Naive thymus-derived CD4-positive, alpha-beta T cell (primary cell): Measurements from ENCODE around the gene MRPS11. TPM values are rescaled to one million over a fixed set of nuclear protein-coding genes. Genes with fewer than 3 reads are reported as not detected.

Experiments
- ATAC-seq: fragments of 150-1000 bp; cut with Tn5 transposase; 2 replicates; pipeline ENCODE4 v1.10.0; 2021; ENCODE audit warnings: mild to moderate bottlenecking, moderate library complexity
- CTCF ChIA-PET: fragments of 350-600 bp; sonication (Branson Sonifier 250); formaldehyde crosslinking; loops from one replicate; lab custom pipeline; 2021; ENCODE audit warnings: antibody characterized with exemption; lab: Charles Lee
- POLR2A ChIA-PET: fragments of 350-600 bp; sonication (Branson Sonifier 250); formaldehyde crosslinking; loops from one replicate; lab custom pipeline; 2021; ENCODE audit warnings: antibody characterized with exemption, inconsistent platforms; lab: Charles Lee
- DNase-seq, 9 donors: peaks; one replicate each; pipeline versions ENCODE4 v3.0.0 to v3.0.0-alpha.2; 2020 to 2022; ENCODE audit warnings: mixed read lengths in 1 of 9
- H3K27ac ChIP-seq: one replicate; pipeline ENCODE4 v1.7.0; 2013; ENCODE audit warnings: mild to moderate bottlenecking, low read depth, low read length, moderate library complexity
- H3K27me3 ChIP-seq, 2 donors: one replicate each; pipeline ENCODE4 v1.7.0; 2013; ENCODE audit warnings: low read length in 2 of 2, mild to moderate bottlenecking in 2 of 2, moderate library complexity in 2 of 2; ENCODE audit not compliant: control insufficient read depth in 2 of 2, insufficient read depth in 2 of 2
- H3K36me3 ChIP-seq, 3 experiments: 1 replicate in 2 of 3; 2 replicates in 1 of 3; pipeline ENCODE4 v1.7.0; 2013; ENCODE audit warnings: low read length in 3 of 3, mild to moderate bottlenecking in 3 of 3, moderate library complexity in 1 of 3; ENCODE audit not compliant: insufficient read depth in 3 of 3, control insufficient read depth in 2 of 3
- H3K4me1 ChIP-seq, 2 donors: one replicate each; pipeline ENCODE4 v1.7.0; 2013; ENCODE audit warnings: low read length in 2 of 2, mild to moderate bottlenecking in 2 of 2, moderate library complexity in 1 of 2; ENCODE audit not compliant: control insufficient read depth in 2 of 2, insufficient read depth in 2 of 2
- H3K4me3 ChIP-seq: 2 replicates; pipeline ENCODE4 v1.7.0; 2013; ENCODE audit warnings: mild to moderate bottlenecking, low read length
- H3K9me3 ChIP-seq, 3 experiments: 1 replicate in 2 of 3; 2 replicates in 1 of 3; pipeline ENCODE4 v1.7.0; 2013; ENCODE audit warnings: low read length in 3 of 3; ENCODE audit not compliant: control insufficient read depth in 2 of 3
- H3K27ac Mint-ChIP-seq, 9 donors: one replicate each; pipeline ENCODE4 v1.8.0; 2020 to 2022; ENCODE audit warnings: mixed read lengths in 9 of 9, mild to moderate bottlenecking in 8 of 9, moderate library complexity in 5 of 9, inconsistent platforms in 2 of 9
- H3K27me3 Mint-ChIP-seq, 5 donors: one replicate each; pipeline ENCODE4 v1.8.0; 2021 to 2022; ENCODE audit warnings: mixed read lengths in 5 of 5, mild to moderate bottlenecking in 1 of 5
- H3K36me3 Mint-ChIP-seq, 5 donors: one replicate each; pipeline ENCODE4 v1.8.0; 2020 to 2022; ENCODE audit warnings: mixed read lengths in 5 of 5, mild to moderate bottlenecking in 3 of 5, inconsistent platforms in 1 of 5
- H3K4me1 Mint-ChIP-seq, 7 donors: one replicate each; pipeline ENCODE4 v1.8.0; 2020 to 2022; ENCODE audit warnings: mixed read lengths in 7 of 7, mild to moderate bottlenecking in 3 of 7, inconsistent platforms in 1 of 7
- H3K4me3 Mint-ChIP-seq, 10 donors: one replicate each; pipeline ENCODE4 v1.8.0; 2020 to 2022; ENCODE audit warnings: mild to moderate bottlenecking in 10 of 10, mixed read lengths in 10 of 10, moderate library complexity in 6 of 10, inconsistent platforms in 2 of 10
- H3K9me3 Mint-ChIP-seq, 11 donors: one replicate each; pipeline ENCODE4 v1.8.0; 2020 to 2022; ENCODE audit warnings: mixed read lengths in 11 of 11, mild to moderate bottlenecking in 4 of 11, inconsistent platforms in 1 of 11, moderate library complexity in 1 of 11
- intact Hi-C, 2 donors: fragments of 100-400 bp; cut with micrococcal nuclease; formaldehyde crosslinking; loops; one replicate each; pipeline ENCODE4 v1.15.1; 2023
- polyA plus RNA-seq, 2 donors: library from polyadenylated mRNA; unstranded; fragments of 300-500 nt; fragmentation: Illumina TruSeq; gene quantifications; one replicate each; pipeline ENCODE4 v1.2.3, GENCODE V29; 2021
- total RNA-seq, 6 experiments: library from RNA in 5 of 6; stranded (reverse) in 5 of 6; gene quantifications; 1 replicate in 5 of 6; 2 replicates in 1 of 6; pipeline ENCODE4 v1.2.3 and lab custom pipeline; 2021 to 2026

Gene MRPS11
- total and polyA plus RNA-seq, 7 experiments from 2014 or later, result 12.8 to 77.6 (median 28.3) TPM

DNA sequence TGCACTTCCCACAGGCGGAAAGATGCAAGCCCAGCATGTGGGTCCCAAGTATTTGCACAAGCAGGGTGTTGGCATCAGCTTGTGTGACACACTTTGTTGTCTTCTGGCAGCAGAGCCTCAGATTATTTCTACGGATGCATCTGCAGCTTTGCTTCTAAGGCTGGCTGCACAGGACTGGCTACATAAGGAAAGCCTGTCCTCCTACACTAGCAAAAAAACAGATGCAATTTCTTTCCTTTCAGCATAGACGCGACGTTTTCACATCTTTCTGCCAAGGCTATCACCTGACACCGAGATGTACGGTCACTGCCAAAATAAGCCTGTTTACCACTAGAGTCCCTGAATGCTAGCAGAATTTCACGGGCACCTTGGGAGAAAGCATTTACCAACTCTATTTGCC is 13.5 kb downstream of the MRPS11 start:
- Mint-ChIP-seq H3K4me3 (no peak overlapping the region), H3K4me1 (peaks cover 0 to 2% (median 0%) of the 10 kb centered on the region in 7 donors), H3K27ac (no peak overlapping the region), H3K36me3 (peaks cover 0 to 19% (median 6%) of the 10 kb centered on the region in 5 donors), H3K9me3 (no peaks in the 10 kb centered on the region), H3K27me3 (no peaks in the 10 kb centered on the region)
- DNase-seq (no peak), ATAC-seq (no peak)
- H3K36me3 ChIP-seq, result peaks cover 0 to 30% (median 2%) of the 10 kb centered on the region in 3 experiments
- no peak overlapping the region for H3K4me3 ChIP-seq
- no peaks in the 10 kb centered on the region for H3K9me3 ChIP-seq
- H3K27ac ChIP-seq, result no peak overlapping the region
- no peaks in the 10 kb centered on the region for H3K27me3 ChIP-seq
- POLR2A ChIA-PET, result no interaction called here
- no peaks in the 10 kb centered on the region for H3K4me1 ChIP-seq
- CTCF ChIA-PET, result interaction anchor here (1.1 kb wide), 1 partner anchor 48 kb away, joined by 3 read pairs; no protein-coding TSS in a partner anchor
- intact Hi-C loops, result no loop called here

DNA sequence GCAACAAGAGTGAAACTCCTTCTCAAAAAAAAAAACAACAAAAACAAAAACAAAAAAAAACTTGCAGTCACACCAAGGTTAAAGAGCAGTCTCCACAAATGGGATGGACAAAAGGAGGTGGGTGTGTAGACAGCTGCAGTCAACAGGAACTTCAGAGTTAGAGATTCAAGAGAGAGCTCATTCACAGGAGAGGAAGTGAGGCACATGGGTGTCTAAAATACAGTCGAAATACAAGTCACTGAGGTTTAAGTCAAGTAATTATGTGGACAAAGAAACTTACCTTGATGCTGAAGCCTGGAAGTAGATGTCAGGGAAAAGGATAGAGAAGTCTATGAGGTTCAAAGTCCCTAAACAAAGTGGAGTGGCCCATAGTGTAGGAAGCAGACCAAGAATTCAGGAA is 14.8 kb downstream of the MRPS11 start:
- H3K36me3 Mint-ChIP-seq, result peaks cover 0 to 13% (median 2%) of the 10 kb centered on the region in 5 donors
- H3K36me3 ChIP-seq, result peaks cover 0 to 21% (median 0%) of the 10 kb centered on the region in 3 experiments
- H3K9me3 ChIP-seq, result no peaks in the 10 kb centered on the region
- intact Hi-C loops, result no loop called here
- POLR2A ChIA-PET, result interaction anchor here (0.6 kb wide), 1 partner anchor 16 kb away, joined by 4 read pairs; the partner anchor contains the start of gene MRPL46
- H3K4me1 Mint-ChIP-seq, result peaks cover 0 to 3% (median 0%) of the 10 kb centered on the region in 7 donors
- H3K4me3 ChIP-seq, result no peak overlapping the region
- no peak for DNase-seq
- CTCF ChIA-PET, result no interaction called here
- H3K4me3 Mint-ChIP-seq, result no peak overlapping the region
- H3K9me3 Mint-ChIP-seq, result no peaks in the 10 kb centered on the region
- ATAC-seq, result no peak
- no peak overlapping the region for H3K27ac Mint-ChIP-seq
- no peak overlapping the region for H3K27ac ChIP-seq
- H3K4me1 ChIP-seq, result no peaks in the 10 kb centered on the region
- H3K27me3 Mint-ChIP-seq, result no peaks in the 10 kb centered on the region
- H3K27me3 ChIP-seq, result no peaks in the 10 kb centered on the region

DNA sequence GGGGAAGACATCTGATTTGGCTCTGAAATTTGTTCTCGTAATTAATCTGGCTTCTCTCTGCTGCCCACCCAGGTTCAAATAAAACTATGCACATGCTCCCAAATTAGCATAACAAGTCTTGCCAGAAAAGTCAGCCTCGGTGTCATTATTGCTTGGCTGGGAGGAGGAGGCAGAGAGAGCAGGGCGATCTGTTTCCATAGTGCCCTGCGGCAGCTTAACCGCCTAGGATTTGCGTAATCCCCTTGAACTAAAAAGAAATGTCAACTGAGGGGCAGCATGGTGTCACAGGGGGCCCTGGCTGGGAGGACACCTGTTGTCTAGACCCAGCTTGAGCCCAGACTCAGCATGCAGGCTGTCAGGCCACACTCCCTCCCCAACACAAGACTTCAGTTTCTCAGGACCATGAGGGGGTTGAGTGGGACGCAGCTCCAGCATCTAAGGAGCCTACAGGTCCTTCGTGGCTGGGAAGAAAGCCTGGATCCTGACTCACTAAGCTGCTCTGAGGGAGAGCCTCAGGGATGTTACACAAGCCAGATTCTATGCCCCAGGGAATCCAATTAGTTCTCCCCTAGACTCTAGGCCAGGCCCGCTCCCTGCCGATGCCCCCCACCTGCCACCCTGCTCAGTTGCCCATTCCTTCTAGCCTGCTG is 17.3 kb downstream of the MRPS11 start:
- no peak overlapping the region for H3K27ac Mint-ChIP-seq
- H3K36me3 Mint-ChIP-seq, result peaks cover 0 to 6% (median 0%) of the 10 kb centered on the region in 5 donors
- Histone ChIP-seq H3K27me3 (no peaks in the 10 kb centered on the region), H3K4me3 (no peak overlapping the region), H3K27ac (no peak overlapping the region), H3K4me1 (no peaks in the 10 kb centered on the region), H3K36me3 (peaks cover 0 to 8% (median 0%) of the 10 kb centered on the region in 3 experiments), H3K9me3 (no peaks in the 10 kb centered on the region)
- no peaks in the 10 kb centered on the region for H3K27me3 Mint-ChIP-seq
- ATAC-seq (no peak), DNase-seq (no peak)
- POLR2A ChIA-PET, result no interaction called here
- CTCF ChIA-PET, result no interaction called here
- H3K4me1 Mint-ChIP-seq, result peaks cover 0 to 7% (median 0%) of the 10 kb centered on the region in 7 donors
- H3K9me3 Mint-ChIP-seq, result no peaks in the 10 kb centered on the region
- no peak overlapping the region for H3K4me3 Mint-ChIP-seq
- intact Hi-C loops, result no loop called here

DNA sequence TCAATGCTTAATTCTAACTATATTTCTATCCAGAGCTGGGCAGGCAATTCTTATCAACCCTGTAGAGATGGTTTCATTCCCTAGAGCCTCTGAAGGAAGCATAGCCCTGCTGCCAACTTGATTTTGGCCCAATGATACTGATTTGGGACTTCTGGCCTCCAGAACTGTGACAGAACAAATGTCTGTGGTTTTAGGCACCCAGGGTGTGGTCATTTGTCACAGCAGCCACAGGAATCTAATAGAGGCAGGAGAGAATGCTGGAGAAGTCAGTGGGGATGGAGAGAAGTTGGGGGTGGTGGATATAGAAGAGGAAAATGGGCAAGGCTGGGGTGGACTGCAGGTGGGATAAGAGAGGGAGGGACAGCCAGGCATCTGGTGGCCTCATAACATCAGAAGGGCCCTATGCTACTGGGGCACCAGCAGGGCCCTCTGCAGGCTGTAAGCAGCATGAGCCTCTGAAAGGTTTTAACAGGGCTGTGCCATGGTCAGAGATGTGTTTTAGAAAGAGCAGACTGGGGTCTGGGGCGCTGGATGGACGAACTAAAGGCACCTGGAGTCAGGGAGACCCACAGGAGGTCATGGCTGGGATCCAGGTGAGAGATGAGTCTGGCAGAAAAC is 19.8 kb downstream of the MRPS11 start:
- POLR2A ChIA-PET, result no interaction called here
- no peak for DNase-seq

DNA sequence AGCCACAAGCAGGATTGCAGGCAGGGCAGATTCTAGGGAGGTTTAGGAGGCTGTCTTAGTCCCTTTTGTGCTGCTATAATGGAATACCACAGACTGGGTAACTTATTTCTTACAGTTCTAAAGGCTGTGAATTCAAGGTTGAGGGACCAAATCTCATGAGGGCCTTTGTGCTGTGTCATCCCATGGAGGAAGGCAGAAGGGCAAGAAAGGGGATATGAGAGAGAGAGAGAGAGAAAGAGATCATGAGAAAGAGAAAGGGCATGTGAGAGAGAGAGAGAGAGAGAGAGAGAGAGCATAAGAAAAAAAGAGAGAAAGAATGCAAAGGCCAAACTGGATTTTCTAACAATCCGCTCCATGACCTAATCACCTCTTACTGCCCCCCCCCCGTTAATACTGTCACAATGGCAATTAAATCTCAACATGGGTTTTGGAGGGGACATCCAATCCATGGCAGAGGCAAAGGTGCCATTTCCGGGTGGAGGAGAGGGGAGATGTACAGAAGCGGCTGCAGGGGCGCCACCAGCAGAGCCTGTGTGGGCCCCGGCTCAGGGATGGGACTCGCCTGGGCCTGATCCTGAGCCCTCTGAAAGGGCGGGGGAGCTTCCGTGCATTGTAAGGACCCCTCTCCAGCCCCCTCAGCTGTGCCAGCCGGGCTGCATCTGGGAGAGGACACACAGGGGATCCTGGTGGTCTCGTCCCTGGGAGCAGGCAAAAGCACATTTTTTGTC is 20.5 kb downstream of the MRPS11 start:
- Mint-ChIP-seq H3K4me3 (no peak overlapping the region), H3K4me1 (peaks cover 0 to 6% (median 0%) of the 10 kb centered on the region in 7 donors), H3K9me3 (no peaks in the 10 kb centered on the region), H3K36me3 (no peaks in the 10 kb centered on the region), H3K27me3 (no peaks in the 10 kb centered on the region), H3K27ac (peak overlapping the region in 1 of 9 donors; percentile 78)
- POLR2A ChIA-PET, result no interaction called here
- Histone ChIP-seq H3K4me3 (no peak overlapping the region), H3K9me3 (no peaks in the 10 kb centered on the region), H3K27ac (no peak overlapping the region), H3K36me3 (no peaks in the 10 kb centered on the region), H3K4me1 (no peaks in the 10 kb centered on the region), H3K27me3 (no peaks in the 10 kb centered on the region)
- CTCF ChIA-PET, result no interaction called here
- intact Hi-C loops, result no loop called here
- DNase-seq (no peak), ATAC-seq (no peak)

More for the DNA sequence above, 19.8 kb downstream of the MRPS11 start:
- intact Hi-C loops, result no loop called here
- H3K4me3 Mint-ChIP-seq, result no peak overlapping the region
- CTCF ChIA-PET, result no interaction called here
- Histone ChIP-seq H3K4me1 (no peaks in the 10 kb centered on the region), H3K4me3 (no peak overlapping the region), H3K9me3 (no peaks in the 10 kb centered on the region), H3K27me3 (no peaks in the 10 kb centered on the region), H3K36me3 (no peaks in the 10 kb centered on the region), H3K27ac (no peak overlapping the region)
- H3K4me1 Mint-ChIP-seq, result peaks cover 0 to 6% (median 0%) of the 10 kb centered on the region in 7 donors
- ATAC-seq, result no peak
- H3K36me3 Mint-ChIP-seq, result peaks cover 0 to 4% (median 0%) of the 10 kb centered on the region in 5 donors
- no peak overlapping the region for H3K27ac Mint-ChIP-seq
- no peaks in the 10 kb centered on the region for H3K27me3 Mint-ChIP-seq
- H3K9me3 Mint-ChIP-seq, result no peaks in the 10 kb centered on the region

DNA sequence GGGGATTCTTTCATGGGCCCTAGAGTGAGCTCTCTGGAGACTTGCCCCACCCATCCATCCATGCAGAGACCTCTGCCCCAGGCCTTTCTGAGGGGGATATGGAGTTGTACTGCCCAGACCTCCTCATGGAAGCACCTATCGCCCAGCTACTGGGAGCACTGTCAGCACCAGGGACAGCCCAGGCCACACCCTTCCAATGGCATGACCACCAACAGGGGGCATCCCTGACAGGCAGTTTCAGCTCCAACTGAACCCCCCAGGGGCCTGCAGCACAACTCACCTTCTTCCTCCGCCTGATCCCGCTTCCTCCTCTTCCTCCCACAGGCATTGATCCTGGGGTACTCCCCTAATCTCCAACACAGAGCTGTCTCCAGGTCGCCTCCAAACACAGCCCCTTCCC is 21.8 kb downstream of the MRPS11 start:
- peaks cover 0 to 9% (median 0%) of the 10 kb centered on the region in 5 donors for H3K36me3 Mint-ChIP-seq
- H3K27me3 Mint-ChIP-seq, result no peaks in the 10 kb centered on the region
- Histone ChIP-seq H3K9me3 (no peaks in the 10 kb centered on the region), H3K27me3 (no peaks in the 10 kb centered on the region), H3K36me3 (no peaks in the 10 kb centered on the region), H3K27ac (no peak overlapping the region), H3K4me3 (no peak overlapping the region), H3K4me1 (no peaks in the 10 kb centered on the region)
- H3K9me3 Mint-ChIP-seq, result no peaks in the 10 kb centered on the region
- no peak overlapping the region for H3K4me3 Mint-ChIP-seq
- peaks cover 0 to 6% (median 0%) of the 10 kb centered on the region in 7 donors for H3K4me1 Mint-ChIP-seq
- POLR2A ChIA-PET, result no interaction called here
- ATAC-seq, result no peak
- intact Hi-C loops, result no loop called here
- H3K27ac Mint-ChIP-seq, result peak overlapping the region in 1 of 9 donors; percentile 47
- DNase-seq, result no peak
- CTCF ChIA-PET, result interaction anchor here (0.8 kb wide), 1 partner anchor 165 kb away, joined by 3 read pairs; no protein-coding TSS in a partner anchor
